Measurements from ENCODE around the gene TICAM2. TPM values are rescaled to one million over a fixed set of nuclear protein-coding genes. Genes with fewer than 3 reads are reported as not detected.
A peak's percentile ranks its signal among the peaks of the same experiment; 100 is the strongest.

The TICAM2 gene
- total RNA-seq, 2 experiments from 2014 or later = 0.30 to 0.50 TPM

DNA sequence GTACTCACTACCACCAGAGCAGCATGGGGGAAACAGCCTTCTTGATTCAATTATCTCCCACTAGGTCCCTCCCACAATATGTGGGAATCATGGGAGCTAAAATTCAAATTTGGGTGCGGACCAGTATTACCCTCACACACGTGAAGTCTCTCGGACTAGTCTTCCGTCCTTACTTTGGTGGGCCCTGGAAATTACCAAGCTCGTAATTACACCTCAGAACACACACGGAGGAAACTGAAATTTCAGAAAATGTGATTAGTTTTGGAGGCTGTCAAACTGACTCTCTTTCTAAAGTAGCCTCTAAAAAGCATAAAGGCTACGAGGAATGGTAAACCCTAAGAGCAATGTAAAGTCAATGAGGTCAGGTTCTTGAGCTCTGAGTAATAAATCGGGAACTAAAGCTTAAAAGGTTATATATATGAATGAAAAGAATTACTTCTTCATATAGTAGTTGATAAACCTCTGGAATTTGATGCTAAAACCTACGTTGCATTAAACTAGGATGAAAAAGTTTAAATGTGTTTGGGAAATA is 56.9 kb downstream of the TICAM2 start:
- DNase-seq (no peak), ATAC-seq (ENCODE audit: poor library complexity) (no peak)
- H3K27me3 ChIP-seq (ENCODE audit: control insufficient read depth in 1 of 2, insufficient read depth in 2 of 2, low read length in 2 of 2) = no peaks in the 10 kb centered on the region
- ChIA-PET CTCF (interaction anchor here (1.3 kb wide), 2 partner anchors 29 to 89 kb away, joined by 3 to 5 read pairs; no protein-coding TSS in a partner anchor), POLR2A (interaction anchor here (0.6 to 3.2 kb wide), 13 partner anchors 9 to 540 kb away, joined by 3 to 33 read pairs (median 10); partner anchors contain the start of genes AP3S1, ATG12, CCDC112 and COMMD10)
- peaks cover 14% of the 10 kb centered on the region for H3K4me1 ChIP-seq (ENCODE audit: insufficient read depth, low read length)
- TF ChIP-seq, protein P1, sequence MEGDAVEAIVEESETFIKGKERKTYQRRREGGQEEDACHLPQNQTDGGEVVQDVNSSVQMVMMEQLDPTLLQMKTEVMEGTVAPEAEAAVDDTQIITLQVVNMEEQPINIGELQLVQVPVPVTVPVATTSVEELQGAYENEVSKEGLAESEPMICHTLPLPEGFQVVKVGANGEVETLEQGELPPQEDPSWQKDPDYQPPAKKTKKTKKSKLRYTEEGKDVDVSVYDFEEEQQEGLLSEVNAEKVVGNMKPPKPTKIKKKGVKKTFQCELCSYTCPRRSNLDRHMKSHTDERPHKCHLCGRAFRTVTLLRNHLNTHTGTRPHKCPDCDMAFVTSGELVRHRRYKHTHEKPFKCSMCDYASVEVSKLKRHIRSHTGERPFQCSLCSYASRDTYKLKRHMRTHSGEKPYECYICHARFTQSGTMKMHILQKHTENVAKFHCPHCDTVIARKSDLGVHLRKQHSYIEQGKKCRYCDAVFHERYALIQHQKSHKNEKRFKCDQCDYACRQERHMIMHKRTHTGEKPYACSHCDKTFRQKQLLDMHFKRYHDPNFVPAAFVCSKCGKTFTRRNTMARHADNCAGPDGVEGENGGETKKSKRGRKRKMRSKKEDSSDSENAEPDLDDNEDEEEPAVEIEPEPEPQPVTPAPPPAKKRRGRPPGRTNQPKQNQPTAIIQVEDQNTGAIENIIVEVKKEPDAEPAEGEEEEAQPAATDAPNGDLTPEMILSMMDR (IDR thresholded peaks at IDR 0.05) = no peak
- H3K4me3 ChIP-seq (ENCODE audit: low read length) = peak overlapping the region; percentile 76
- Mint-ChIP-seq H3K27ac (peak overlapping the region; percentile 98), H3K27me3 (no peaks in the 10 kb centered on the region), H3K36me3 (ENCODE audit: low read depth) (peaks cover 48% of the 10 kb centered on the region), H3K9me3 (no peaks in the 10 kb centered on the region), H3K4me3 (peak overlapping the region; percentile 98), H3K4me1 (ENCODE audit: low read depth) (peaks cover 51% of the 10 kb centered on the region)
- peak overlapping the region; percentile 58 to 68 for H3K27ac ChIP-seq (ENCODE audit: low read depth in 1 of 2, low read length in 2 of 2)
- intact Hi-C loops (cut with DNase I, micrococcal nuclease) = loop anchor here (2.0 to 10.0 kb wide), 7 partner anchors 42 to 542 kb away; partner anchors contain the start of genes AP3S1 (in 2 of the 2), ATG12 (in 2 of the 2), CCDC112 (in 1 of the 2) and COMMD10 (in 1 of the 2)
- peaks cover 5% of the 10 kb centered on the region for H3K36me3 ChIP-seq (ENCODE audit: insufficient read depth, low read length)
- H3K9me3 ChIP-seq (ENCODE audit: control insufficient read depth in 1 of 2, insufficient read depth in 1 of 2, low read length in 2 of 2) = no peaks in the 10 kb centered on the region

DNA sequence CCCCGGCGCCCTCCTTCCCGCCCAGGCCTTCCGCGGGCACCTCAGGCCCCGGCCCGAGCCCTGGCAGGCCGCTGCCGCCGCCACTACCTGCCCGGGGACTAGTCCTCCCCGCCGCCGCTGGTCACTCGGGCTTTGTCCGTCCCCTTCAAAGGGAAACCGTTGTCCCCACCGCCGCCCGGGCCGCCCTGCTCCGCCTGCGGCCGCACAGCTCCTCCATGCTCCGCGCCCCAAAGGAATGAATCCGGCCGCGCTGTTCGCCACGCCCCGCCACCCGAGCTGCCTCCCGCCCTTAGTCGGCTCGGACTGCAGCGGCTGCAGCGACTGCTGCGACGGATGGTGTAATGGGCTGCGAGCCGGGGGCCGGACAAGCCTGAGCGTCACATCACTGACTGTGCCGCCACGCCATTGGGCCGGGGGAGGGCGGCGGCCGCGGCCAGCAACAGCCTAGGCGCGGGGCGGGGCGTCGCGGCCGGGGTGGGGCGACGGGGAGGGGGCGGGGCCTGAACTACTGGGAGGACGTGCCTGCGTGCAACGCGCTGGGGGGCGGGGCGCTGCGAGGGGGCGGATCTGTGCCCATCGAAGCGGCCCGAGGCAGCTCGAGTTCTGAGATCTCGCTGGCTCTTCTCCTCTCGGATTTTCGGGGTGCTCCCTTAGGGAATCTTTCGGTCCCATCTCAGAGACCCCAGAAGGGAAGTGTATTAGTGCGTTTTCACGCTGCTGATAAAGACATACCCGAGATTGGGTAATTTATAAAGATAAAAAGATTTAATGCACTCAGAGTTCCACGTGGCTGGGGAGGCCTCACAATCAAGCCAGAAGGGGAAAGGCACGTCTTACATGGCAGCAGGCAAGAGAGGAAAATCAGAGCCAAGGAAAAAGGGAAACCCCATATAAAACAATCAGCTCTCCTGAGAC is 57.6 kb downstream of the TICAM2 start, which contains the start of gene FEM1C:
FEM1C (minus strand) TSS at position 340 of the 915 bp plus-strand sequence. CDS start 1,282 bp downstream, outside the sequence.
- H3K4me1 Mint-ChIP-seq (ENCODE audit: low read depth) = peaks cover 59% of the 10 kb centered on the region
- Histone ChIP-seq H3K27ac (ENCODE audit: low read depth in 1 of 2, low read length in 2 of 2) (peak within 1 kb of the TSS; percentile 78 to 95), H3K9me3 (ENCODE audit: control insufficient read depth in 1 of 2, insufficient read depth in 1 of 2, low read length in 2 of 2) (no peaks in the 10 kb centered on the region), H3K4me1 (ENCODE audit: insufficient read depth, low read length) (peaks cover 14% of the 10 kb centered on the region), H3K36me3 (ENCODE audit: insufficient read depth, low read length) (peaks cover 6% of the 10 kb centered on the region), H3K4me3 (ENCODE audit: low read length) (peak within 1 kb of the TSS; percentile 76), H3K27me3 (ENCODE audit: control insufficient read depth in 1 of 2, insufficient read depth in 2 of 2, low read length in 2 of 2) (no peaks in the 10 kb centered on the region)
- TF ChIP-seq, protein P1 (IDR thresholded peaks at IDR 0.05) = no peak
- peaks cover 55% of the 10 kb centered on the region for H3K36me3 Mint-ChIP-seq (ENCODE audit: low read depth)
- ChIA-PET CTCF (interaction anchor here (0.6 to 1.3 kb wide), 3 partner anchors 30 to 90 kb away, joined by 3 to 5 read pairs (median 3); no protein-coding TSS in a partner anchor), POLR2A (interaction anchor here (0.6 to 3.2 kb wide), 19 partner anchors 8 to 541 kb away, joined by 3 to 33 read pairs (median 7); partner anchors contain the start of genes AP3S1, ATG12, CCDC112 and COMMD10)
- DNase-seq = peak; percentile 93 to 100 (median 96)
- H3K27ac Mint-ChIP-seq = peak within 1 kb of the TSS; percentile 98
- H3K4me3 Mint-ChIP-seq = peak within 1 kb of the TSS; percentile 98
- peak; percentile 86 for ATAC-seq (ENCODE audit: poor library complexity)
- no peaks in the 10 kb centered on the region for H3K9me3 Mint-ChIP-seq
- H3K27me3 Mint-ChIP-seq = no peaks in the 10 kb centered on the region
- intact Hi-C loops (cut with DNase I, micrococcal nuclease) = loop anchor here (2.0 to 10.0 kb wide), 8 partner anchors 43 to 543 kb away; partner anchors contain the start of genes AP3S1 (in 2 of the 2), ATG12 (in 2 of the 2), CCDC112 (in 1 of the 2) and COMMD10 (in 1 of the 2)

DNA sequence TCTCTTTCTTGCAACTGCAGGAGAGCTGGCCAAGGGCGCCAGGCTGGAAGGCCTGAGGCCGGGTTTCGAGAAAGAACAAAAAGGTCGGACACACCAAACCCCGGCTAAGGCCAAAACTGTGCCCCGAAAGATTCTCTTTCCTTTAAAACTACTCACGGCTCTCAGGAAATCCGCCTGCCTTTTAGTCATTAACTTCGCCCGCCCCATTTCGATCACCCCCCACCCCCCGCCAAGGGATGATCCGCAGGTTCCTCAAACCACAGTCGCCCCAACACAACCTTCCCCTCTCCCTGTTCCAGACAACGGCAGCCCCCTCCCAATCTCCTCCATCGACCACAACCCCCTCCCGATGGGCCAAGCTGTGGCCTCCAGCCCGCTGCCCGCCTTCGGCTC is 58.2 kb downstream of the TICAM2 start:
- Histone ChIP-seq H3K4me3 (ENCODE audit: low read length) (peak overlapping the region; percentile 76), H3K9me3 (ENCODE audit: control insufficient read depth in 1 of 2, insufficient read depth in 1 of 2, low read length in 2 of 2) (no peaks in the 10 kb centered on the region), H3K4me1 (ENCODE audit: insufficient read depth, low read length) (peaks cover 16% of the 10 kb centered on the region), H3K36me3 (ENCODE audit: insufficient read depth, low read length) (peaks cover 13% of the 10 kb centered on the region), H3K27me3 (ENCODE audit: control insufficient read depth in 1 of 2, insufficient read depth in 2 of 2, low read length in 2 of 2) (no peaks in the 10 kb centered on the region), H3K27ac (ENCODE audit: low read depth in 1 of 2, low read length in 2 of 2) (peak overlapping the region; percentile 78 to 95)
- Mint-ChIP-seq H3K4me1 (ENCODE audit: low read depth) (peaks cover 62% of the 10 kb centered on the region), H3K9me3 (no peaks in the 10 kb centered on the region), H3K27ac (peak overlapping the region; percentile 98), H3K27me3 (no peaks in the 10 kb centered on the region), H3K4me3 (peak overlapping the region; percentile 98), H3K36me3 (ENCODE audit: low read depth) (peaks cover 62% of the 10 kb centered on the region)
- DNase-seq = peak in 13 of 14 experiments; percentile 23 to 76 (median 40)
- ChIA-PET CTCF (interaction anchor here (0.6 to 1.3 kb wide), 3 partner anchors 16 to 91 kb away, joined by 3 read pairs; no protein-coding TSS in a partner anchor), POLR2A (interaction anchor here (0.6 to 3.2 kb wide), 20 partner anchors 8 to 541 kb away, joined by 3 to 33 read pairs (median 7); partner anchors contain the start of genes AP3S1, ATG12, CCDC112 and COMMD10)
- ATAC-seq (ENCODE audit: poor library complexity) = peak; percentile 39
- TF ChIP-seq, protein P1 (IDR thresholded peaks at IDR 0.05) = no peak
- intact Hi-C loops (cut with DNase I, micrococcal nuclease) = loop anchor here (2.0 to 10.0 kb wide), 6 partner anchors 81 to 369 kb away; partner anchors contain the start of genes AP3S1 (in 2 of the 2), ATG12 (in 2 of the 2), CCDC112 (in 1 of the 2) and TMED7 (in 1 of the 2)

Measured in CD4-positive, alpha-beta T cell (primary cell).